ENCODE results near the gene DIS3L2.
"Not testable (repeated sequence)": the region's sequence is repeated elsewhere in the genome, so short reads cannot be mapped to it uniquely, and the experiment has no call there.

Gene DIS3L2

GRCh38 chr2:232354069-232354468, 392.6 kb downstream of the DIS3L2 start:
- Histone ChIP-seq H3K4me1 (ENCODE audit: low read length) (no peaks in the 10 kb centered on the region), H3K9me3 (ENCODE audit: insufficient read depth, low read length) (no peaks in the 10 kb centered on the region), H3K4me2 (ENCODE audit: low read length) (no peak overlapping the region)

GRCh38 chr2:232361646-232362045, 400.1 kb downstream of the DIS3L2 start:
- H3K79me2 ChIP-seq (ENCODE audit: low read length) = no peaks in the 10 kb centered on the region
- H3K9me3 ChIP-seq (ENCODE audit: insufficient read depth, low read length) = no peaks in the 10 kb centered on the region
- no peak overlapping the region for H3K4me2 ChIP-seq (ENCODE audit: low read length)
- TF ChIP-seq CTCF (IDR thresholded peaks at IDR 0.05; ENCODE audit: low read depth, low read length) = no peak
- no peak for TF ChIP-seq EZH2phosphoT487 (IDR thresholded peaks at IDR 0.05; ENCODE audit: low read depth)
- no peaks in the 10 kb centered on the region for H3K27me3 ChIP-seq (ENCODE audit: low read depth, low read length)
- no peak overlapping the region for H3K9ac ChIP-seq (ENCODE audit: low read length)
- H4K20me1 ChIP-seq (ENCODE audit: insufficient read depth, low read length) = no peaks in the 10 kb centered on the region
- H3K4me1 ChIP-seq (ENCODE audit: low read length) = peaks cover 10% of the 10 kb centered on the region
- no peaks in the 10 kb centered on the region for H3K36me3 ChIP-seq (replicated peaks; ENCODE audit: low read depth, low read length)
- no peak overlapping the region for H2AFZ ChIP-seq (ENCODE audit: low read depth, low read length)
- H3K4me3 ChIP-seq (ENCODE audit: low read length) = no peak overlapping the region
- H3K27ac ChIP-seq (ENCODE audit: low read length) = no peak overlapping the region

More at GRCh38 chr2:232354069-232354468, 392.6 kb downstream of the DIS3L2 start:
- Histone ChIP-seq H4K20me1 (ENCODE audit: insufficient read depth, low read length) (no peaks in the 10 kb centered on the region), H3K9ac (ENCODE audit: low read length) (no peak overlapping the region), H2AFZ (ENCODE audit: low read depth, low read length) (no peak overlapping the region), H3K79me2 (ENCODE audit: low read length) (no peaks in the 10 kb centered on the region), H3K27ac (ENCODE audit: low read length) (no peak overlapping the region), H3K4me3 (ENCODE audit: low read length) (no peak overlapping the region), H3K27me3 (ENCODE audit: low read depth, low read length) (no peaks in the 10 kb centered on the region), H3K36me3 (replicated peaks; ENCODE audit: low read depth, low read length) (no peaks in the 10 kb centered on the region)
- TF ChIP-seq CTCF (IDR thresholded peaks at IDR 0.05; ENCODE audit: low read depth, low read length) (no peak), EZH2phosphoT487 (IDR thresholded peaks at IDR 0.05; ENCODE audit: low read depth) (no peak)

- H3K79me2 ChIP-seq (ENCODE audit: low read length) = no peaks in the 10 kb centered on the region
- H3K36me3 ChIP-seq (replicated peaks; ENCODE audit: low read depth, low read length) = no peaks in the 10 kb centered on the region
- H3K9ac ChIP-seq (ENCODE audit: low read length) = no peak overlapping the region
- peaks cover 10% of the 10 kb centered on the region for H3K4me1 ChIP-seq (ENCODE audit: low read length)
- H3K4me3 ChIP-seq (ENCODE audit: low read length) = no peak overlapping the region
- H2AFZ ChIP-seq (ENCODE audit: low read depth, low read length) = no peak overlapping the region
- H3K4me2 ChIP-seq (ENCODE audit: low read length) = no peak overlapping the region
- no peaks in the 10 kb centered on the region for H3K27me3 ChIP-seq (ENCODE audit: low read depth, low read length)
- H3K27ac ChIP-seq (ENCODE audit: low read length) = no peak overlapping the region
- no peaks in the 10 kb centered on the region for H3K9me3 ChIP-seq (ENCODE audit: insufficient read depth, low read length)
- no peak for TF ChIP-seq CTCF (IDR thresholded peaks at IDR 0.05; ENCODE audit: low read depth, low read length)
- no peak for TF ChIP-seq EZH2phosphoT487 (IDR thresholded peaks at IDR 0.05; ENCODE audit: low read depth)
- no peaks in the 10 kb centered on the region for H4K20me1 ChIP-seq (ENCODE audit: insufficient read depth, low read length)
These were observed 400.8 kb downstream of the DIS3L2 start for GRCh38 chr2:232362174-232362900.

GRCh38 chr2:232363064-232363783, 401.7 kb downstream of the DIS3L2 start:
- TF ChIP-seq CTCF (IDR thresholded peaks at IDR 0.05; ENCODE audit: low read depth, low read length) = peak; percentile 22; the same call in 1 of the 2 replicates
- peak overlapping the region; percentile 94 for H2AFZ ChIP-seq (ENCODE audit: low read depth, low read length)

More at GRCh38 chr2:232363064-232363783, 401.7 kb downstream of the DIS3L2 start:
- not testable (repeated sequence) for H3K36me3 ChIP-seq (replicated peaks; ENCODE audit: low read depth, low read length); H4K20me1 ChIP-seq (ENCODE audit: insufficient read depth, low read length); H3K27me3 ChIP-seq (ENCODE audit: low read depth, low read length); H3K79me2 ChIP-seq (ENCODE audit: low read length); H3K4me1 ChIP-seq (ENCODE audit: low read length); H3K9me3 ChIP-seq (ENCODE audit: insufficient read depth, low read length)
- H3K4me2 ChIP-seq (ENCODE audit: low read length) = peak overlapping the region; percentile 97
- H3K9ac ChIP-seq (ENCODE audit: low read length) = peak overlapping the region; percentile 60
- H3K4me3 ChIP-seq (ENCODE audit: low read length) = peak overlapping the region; percentile 71
- H3K27ac ChIP-seq (ENCODE audit: low read length) = 0 out of 2 replicates have a peak overlapping the region, but pooled peaks have one; percentile 20

Measured in OCI-LY3 (cell line).